WI38 (cell line): ENCODE data around the gene SHE.

ENCODE experiments used
- H3K4me3 ChIP-seq: 2 replicates; pipeline ENCODE4 v1.5.1; 2011; ENCODE audit warnings: low read depth, mild to moderate bottlenecking, control low read depth, low read length
- TF ChIP-seq, protein P1 (sequence below): IDR thresholded peaks from 2 replicates; pipeline ENCODE4 v1.5.1; 2012; ENCODE audit warnings: low read depth, mild to moderate bottlenecking, control low read depth, low read length

The SHE gene

DNA sequence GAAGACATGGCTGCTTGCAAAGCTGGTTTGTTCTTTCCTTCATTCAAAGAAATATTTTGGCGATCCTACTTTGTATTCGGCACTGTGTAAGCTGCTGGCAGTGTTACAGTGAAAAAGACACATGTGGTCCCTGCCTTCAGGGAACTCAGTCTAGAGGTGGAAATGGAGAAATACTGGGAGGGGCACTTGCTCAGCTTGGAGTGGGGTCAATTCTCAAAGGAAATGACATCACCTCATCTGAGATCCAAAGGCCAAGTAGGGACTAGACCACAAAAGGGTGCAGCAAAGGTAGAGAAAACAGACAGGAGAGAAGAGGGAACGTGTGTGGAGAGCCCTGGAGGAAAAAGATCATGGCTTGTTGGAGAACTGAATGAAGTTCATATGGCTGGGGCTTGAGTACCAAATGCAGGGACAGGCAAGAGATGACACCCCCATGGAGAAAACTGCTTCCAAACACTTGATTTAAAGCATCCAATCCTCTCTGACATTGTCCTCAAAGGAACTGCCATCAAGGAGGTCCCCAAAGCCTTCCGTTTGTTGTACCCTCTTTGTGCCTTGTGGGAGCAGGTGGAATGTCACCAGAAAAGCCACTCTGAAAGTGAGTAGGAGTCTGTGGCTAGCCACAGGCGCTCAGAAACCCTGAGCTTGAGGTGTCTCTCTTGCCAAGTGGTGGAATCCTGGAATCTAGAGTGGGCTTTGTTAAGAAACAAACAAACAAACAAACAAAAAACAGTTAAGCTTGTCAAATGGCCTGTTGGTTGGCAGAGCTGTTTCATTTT lies 48.4 kb downstream of the SHE start:
- TF ChIP-seq, protein P1, sequence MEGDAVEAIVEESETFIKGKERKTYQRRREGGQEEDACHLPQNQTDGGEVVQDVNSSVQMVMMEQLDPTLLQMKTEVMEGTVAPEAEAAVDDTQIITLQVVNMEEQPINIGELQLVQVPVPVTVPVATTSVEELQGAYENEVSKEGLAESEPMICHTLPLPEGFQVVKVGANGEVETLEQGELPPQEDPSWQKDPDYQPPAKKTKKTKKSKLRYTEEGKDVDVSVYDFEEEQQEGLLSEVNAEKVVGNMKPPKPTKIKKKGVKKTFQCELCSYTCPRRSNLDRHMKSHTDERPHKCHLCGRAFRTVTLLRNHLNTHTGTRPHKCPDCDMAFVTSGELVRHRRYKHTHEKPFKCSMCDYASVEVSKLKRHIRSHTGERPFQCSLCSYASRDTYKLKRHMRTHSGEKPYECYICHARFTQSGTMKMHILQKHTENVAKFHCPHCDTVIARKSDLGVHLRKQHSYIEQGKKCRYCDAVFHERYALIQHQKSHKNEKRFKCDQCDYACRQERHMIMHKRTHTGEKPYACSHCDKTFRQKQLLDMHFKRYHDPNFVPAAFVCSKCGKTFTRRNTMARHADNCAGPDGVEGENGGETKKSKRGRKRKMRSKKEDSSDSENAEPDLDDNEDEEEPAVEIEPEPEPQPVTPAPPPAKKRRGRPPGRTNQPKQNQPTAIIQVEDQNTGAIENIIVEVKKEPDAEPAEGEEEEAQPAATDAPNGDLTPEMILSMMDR: no peak
- H3K4me3 ChIP-seq: no peak overlapping the region

GRCh38 chr1:154453161-154453560 lies 49.1 kb downstream of the SHE start:
- no peak overlapping the region for H3K4me3 ChIP-seq
- TF ChIP-seq, protein P1: no peak

DNA sequence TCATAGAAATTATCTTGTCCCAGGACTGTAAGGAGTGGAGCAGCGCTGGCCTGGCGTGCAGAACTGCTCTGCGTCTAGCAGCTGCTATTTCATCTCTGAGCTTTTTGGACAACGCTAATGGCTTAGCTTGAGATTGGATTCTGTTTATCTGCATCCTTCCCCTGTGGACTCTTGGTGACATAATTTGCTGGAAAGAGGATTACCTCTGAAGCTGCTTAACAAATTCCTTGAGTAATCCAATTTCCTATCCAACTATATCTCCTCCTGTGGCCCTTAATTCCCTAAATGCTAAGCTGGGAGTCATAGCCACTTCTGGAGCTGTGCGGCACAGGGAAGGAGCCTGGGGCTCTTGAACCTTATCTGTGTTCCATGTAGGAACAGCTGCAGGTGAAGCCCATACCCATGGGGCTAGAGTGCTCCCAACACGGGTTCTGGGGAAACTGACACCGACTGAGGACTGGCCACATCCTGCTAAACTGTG lies 53.8 kb downstream of the SHE start:
- no peak overlapping the region for H3K4me3 ChIP-seq
- TF ChIP-seq, protein P1: no peak

DNA sequence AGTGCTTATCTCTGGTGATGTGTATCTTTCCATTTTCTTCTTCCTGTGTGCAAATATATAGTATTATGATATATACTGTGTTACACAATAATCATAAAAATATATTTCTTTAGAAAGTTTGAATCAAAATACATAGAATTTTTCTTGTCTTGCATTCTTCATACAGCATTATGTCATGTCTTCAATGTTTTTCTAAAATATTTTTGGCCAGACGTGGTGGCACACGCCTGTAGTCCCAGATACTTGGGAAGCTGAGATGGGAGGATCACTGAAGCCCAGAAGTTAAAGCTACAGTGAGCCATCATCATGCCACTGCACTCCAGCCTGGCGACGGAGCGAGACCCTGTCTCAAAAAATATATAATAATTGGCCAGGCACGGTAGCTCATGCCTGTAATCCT lies 55.4 kb downstream of the SHE start:
- TF ChIP-seq, protein P1: no peak
- H3K4me3 ChIP-seq: no peak overlapping the region

GRCh38 chr1:154446292-154446691 lies 55.9 kb downstream of the SHE start:
- TF ChIP-seq, protein P1: no peak
- no peak overlapping the region for H3K4me3 ChIP-seq

- H3K4me3 ChIP-seq: no peak overlapping the region
- TF ChIP-seq, protein P1: no peak
Observed at GRCh38 chr1:154445040-154445472, 57.2 kb downstream of the SHE start.

GRCh38 chr1:154443274-154444013 lies 58.8 kb downstream of the SHE start:
- H3K4me3 ChIP-seq: no peak overlapping the region
- TF ChIP-seq, protein P1: no peak
